Hepatocyte (in vitro differentiated cells): ENCODE data around the gene TPM4. TPM values are rescaled to one million over a fixed set of nuclear protein-coding genes. Genes with fewer than 3 reads are reported as not detected.

ENCODE experiments used
- DNase-seq: peaks from one replicate; pipeline ENCODE4 v3.0.0-alpha.2; 2016; ENCODE audit warnings: low spot score
- H2AFZ ChIP-seq: fragments of 200-600 bp; sonication (generic); 2 replicates; pipeline ENCODE4 v1.6.0; 2016; ENCODE audit warnings: antibody characterized with exemption, mild to moderate bottlenecking
- H3K27ac ChIP-seq: fragments of 200-600 bp; sonication (generic); 2 replicates; pipeline ENCODE4 v1.5.1; 2016; ENCODE audit warnings: mild to moderate bottlenecking
- H3K27me3 ChIP-seq: fragments of 200-600 bp; sonication (generic); 2 replicates; pipeline ENCODE4 v1.6.1; 2016
- H3K36me3 ChIP-seq: fragments of 200-600 bp; sonication (generic); replicated peaks from 2 replicates; pipeline ENCODE4 v1.5.1; 2016; ENCODE audit warnings: low read depth; ENCODE audit not compliant: insufficient read depth
- H3K4me1 ChIP-seq: fragments of 200-600 bp; sonication (generic); 2 replicates; pipeline ENCODE4 v1.5.1; 2016; ENCODE audit warnings: mild to moderate bottlenecking, moderate library complexity; ENCODE audit not compliant: insufficient read depth
- H3K4me2 ChIP-seq: fragments of 200-600 bp; sonication (generic); 2 replicates; pipeline ENCODE4 v1.6.0; 2016
- H3K4me3 ChIP-seq: fragments of 200-600 bp; sonication (generic); 2 replicates; pipeline ENCODE4 v1.5.1; 2016; ENCODE audit warnings: mild to moderate bottlenecking
- H3K79me2 ChIP-seq: fragments of 200-600 bp; sonication (generic); 2 replicates; pipeline ENCODE4 v1.6.0; 2017; ENCODE audit warnings: mild to moderate bottlenecking
- H3K9me2 ChIP-seq: fragments of 200-600 bp; sonication (generic); replicated peaks from 2 replicates; pipeline ENCODE4 v1.6.0; 2017; ENCODE audit warnings: mild to moderate bottlenecking; ENCODE audit not compliant: insufficient read depth
- H3K9me3 ChIP-seq: fragments of 200-600 bp; sonication (generic); 2 replicates; pipeline ENCODE4 v1.5.1; 2016; ENCODE audit warnings: low read depth, mild to moderate bottlenecking
- H4K20me1 ChIP-seq: fragments of 200-600 bp; sonication (generic); 2 replicates; pipeline ENCODE4 v1.6.0; 2016; ENCODE audit warnings: mild to moderate bottlenecking; ENCODE audit not compliant: insufficient read depth, poor library complexity, severe bottlenecking
- CTCF ChIP-seq: fragments of 200-600 bp; sonication (generic); IDR thresholded peaks from 2 replicates; pipeline ENCODE4 v1.5.1; 2016; ENCODE audit warnings: antibody characterized with exemption, mild to moderate bottlenecking; ENCODE audit not compliant: poor library complexity
- EZH2 ChIP-seq: fragments of 200-600 bp; sonication (generic); IDR thresholded peaks from 2 replicates; pipeline ENCODE4 v1.6.1; 2016; ENCODE audit warnings: antibody characterized with exemption, mild to moderate bottlenecking, borderline replicate concordance
- EZH2phosphoT487 ChIP-seq: fragments of 200-600 bp; sonication (generic); IDR thresholded peaks from one replicate; pipeline ENCODE4 v1.6.1; 2018; ENCODE audit warnings: antibody characterized with exemption, mild to moderate bottlenecking, low read depth, moderate library complexity; ENCODE audit not compliant: unreplicated experiment, severe bottlenecking
- WGBS: methylation state at CpG from one replicate; pipeline ENCODE4 v1.1.6; 2016; ENCODE audit warnings: low lambda C conversion rate; ENCODE audit errors: missing lambda C conversion rate; 5-methylcytosine and 5-hydroxymethylcytosine counted together
- polyA plus RNA-seq: library from polyadenylated mRNA; unstranded; fragments of >200 nt; fragmentation: Nextera tagmentation; extraction: Ambion mirVana; gene quantifications from 2 replicates; pipeline ENCODE4 v1.2.1, GENCODE V29; 2016
- total RNA-seq: library from RNA; depleted of rRNA; stranded (reverse); fragments of >200 nt; gene quantifications from 2 replicates; pipeline ENCODE4 v1.2.3, GENCODE V29; 2014

The TPM4 gene
- total and polyA plus RNA-seq, 2 experiments from 2014 or later, result 337 to 417 TPM

- WGBS, result 52% methylated on average over 11 of the region's 13 CpGs
- Histone ChIP-seq H3K4me1 (no peaks in the 10 kb centered on the region), H3K9me2 (no peaks in the 10 kb centered on the region), H3K36me3 (no peaks in the 10 kb centered on the region), H3K79me2 (no peaks in the 10 kb centered on the region), H4K20me1 (no peaks in the 10 kb centered on the region), H3K27ac (peak within 1 kb of the TSS; percentile 47), H2AFZ (no peak within 1 kb of the TSS), H3K4me3 (no peak within 1 kb of the TSS), H3K9me3 (no peaks in the 10 kb centered on the region), H3K27me3 (no peaks in the 10 kb centered on the region), H3K4me2 (peak within 1 kb of the TSS; percentile 67)
- TF ChIP-seq EZH2 (no peak), CTCF (no peak)
- peak; percentile 83 for DNase-seq
Measured at GRCh38 chr19:16143399-16144215, 67.3 kb downstream of the TPM4 start, which contains the start of gene HSH2D. Gene HSH2D, plus strand, starts transcription at chr19:16143685. Its CDS starts 5,066 bp downstream, at chr19:16148751.

- no peaks in the 10 kb centered on the region for H3K27me3 ChIP-seq
- no peaks in the 10 kb centered on the region for H3K79me2 ChIP-seq
- no peaks in the 10 kb centered on the region for H4K20me1 ChIP-seq
- no peaks in the 10 kb centered on the region for H3K9me3 ChIP-seq
- peak overlapping the region; percentile 67 for H3K4me2 ChIP-seq
- no peak for DNase-seq
- H3K4me1 ChIP-seq, result no peaks in the 10 kb centered on the region
- H3K27ac ChIP-seq, result peak overlapping the region; percentile 47
- no peak overlapping the region for H2AFZ ChIP-seq
- 100% methylated on average over 1 of the region's 1 CpG for WGBS
- H3K9me2 ChIP-seq, result no peaks in the 10 kb centered on the region
- H3K4me3 ChIP-seq, result no peak overlapping the region
- no peak for TF ChIP-seq EZH2phosphoT487
- TF ChIP-seq CTCF, result no peak
- no peak for TF ChIP-seq EZH2
- H3K36me3 ChIP-seq, result no peaks in the 10 kb centered on the region
Measured at GRCh38 chr19:16144216-16144581, 67.9 kb downstream of the TPM4 start.

GRCh38 chr19:16146112-16146511, 69.8 kb downstream of the TPM4 start:
- Histone ChIP-seq H3K36me3 (no peaks in the 10 kb centered on the region), H4K20me1 (no peaks in the 10 kb centered on the region), H3K79me2 (no peaks in the 10 kb centered on the region), H3K27ac (no peak overlapping the region), H3K4me3 (no peak overlapping the region), H3K4me2 (no peak overlapping the region), H2AFZ (no peak overlapping the region), H3K9me2 (no peaks in the 10 kb centered on the region), H3K27me3 (no peaks in the 10 kb centered on the region), H3K4me1 (no peaks in the 10 kb centered on the region), H3K9me3 (no peaks in the 10 kb centered on the region)
- WGBS, result 89% methylated on average over 5 of the region's 5 CpGs
- TF ChIP-seq EZH2, result no peak
- DNase-seq, result no peak

GRCh38 chr19:16148443-16149229, 72.3 kb downstream of the TPM4 start:
- Histone ChIP-seq H3K36me3 (no peaks in the 10 kb centered on the region), H4K20me1 (no peaks in the 10 kb centered on the region), H3K9me2 (no peaks in the 10 kb centered on the region), H3K9me3 (no peaks in the 10 kb centered on the region), H3K4me1 (no peaks in the 10 kb centered on the region), H2AFZ (no peak overlapping the region), H3K27ac (no peak overlapping the region), H3K4me3 (no peak overlapping the region), H3K27me3 (no peaks in the 10 kb centered on the region), H3K4me2 (no peak overlapping the region), H3K79me2 (no peaks in the 10 kb centered on the region)
- 83% methylated on average over 7 of the region's 8 CpGs for WGBS
- TF ChIP-seq EZH2phosphoT487, result no peak
- no peak for TF ChIP-seq CTCF
- TF ChIP-seq EZH2, result no peak
- DNase-seq, result no peak
